Sigmoid colon (tissue), 4 donors: ENCODE measurements around the gene RBP7.

Source experiments
- CTCF ChIP-seq, 4 experiments: fragments of 450-650 bp in 3 of 4; fragments of 200-600 bp in 1 of 4; IDR thresholded peaks; one replicate each; pipeline ENCODE4 v1.5.1; 2016 to 2019; ENCODE audit warnings: antibody characterized with exemption in 4 of 4, mild to moderate bottlenecking in 3 of 4, moderate library complexity in 2 of 4
- EP300 ChIP-seq, 4 donors: sonication (generic); formaldehyde crosslinking; IDR thresholded peaks; one replicate each; pipeline ENCODE4 v1.6.1; 2017; ENCODE audit warnings: antibody characterized with exemption in 4 of 4
- POLR2A ChIP-seq, 2 donors: fragments of 450-650 bp; IDR thresholded peaks; one replicate each; pipeline ENCODE4 v1.6.1; 2016; ENCODE audit warnings: antibody characterized with exemption in 2 of 2, mild to moderate bottlenecking in 2 of 2, moderate library complexity in 2 of 2

- TF ChIP-seq POLR2A (IDR thresholded peaks at IDR 0.05) = no peak
- TF ChIP-seq CTCF (IDR thresholded peaks at IDR 0.05) = no peak
- TF ChIP-seq EP300 (IDR thresholded peaks at IDR 0.05) = no peak
Measured at GRCh38 chr1:9984253-9984652, 12.8 kb upstream of the RBP7 start.
